ENCODE measurements around the gene KIAA1958.
"Not testable (repeated sequence)": the region's sequence is repeated elsewhere in the genome, so short reads cannot be mapped to it uniquely, and the experiment has no call there.

Gene KIAA1958

GRCh38 chr9:112673221-112673620, 186.6 kb downstream of the KIAA1958 start:
- DNase-seq, result not testable (repeated sequence)

- DNase-seq, result no peak
Measured at GRCh38 chr9:112677040-112677439, 190.4 kb downstream of the KIAA1958 start.

- DNase-seq, result no peak
Measured at GRCh38 chr9:112680731-112681402, 194.2 kb downstream of the KIAA1958 start.

- no peak for DNase-seq
Measured at GRCh38 chr9:112689161-112689740, 202.6 kb downstream of the KIAA1958 start.

- no peak for DNase-seq
Measured at GRCh38 chr9:112694706-112695555, 208.3 kb downstream of the KIAA1958 start.

- DNase-seq, result no peak
Measured at GRCh38 chr9:112696461-112696860, 209.8 kb downstream of the KIAA1958 start.

- no peak for DNase-seq
Measured at GRCh38 chr9:112699230-112699629, 212.6 kb downstream of the KIAA1958 start.

GRCh38 chr9:112700085-112700484, 213.5 kb downstream of the KIAA1958 start:
- DNase-seq, result no peak

- no peak for DNase-seq
Measured at GRCh38 chr9:112703304-112703703, 216.7 kb downstream of the KIAA1958 start.

GRCh38 chr9:112705768-112706427, 219.3 kb downstream of the KIAA1958 start:
- DNase-seq, result peak; percentile 15 to 69

- peak; percentile 13 to 30 for DNase-seq
Measured at GRCh38 chr9:112711050-112711689, 224.5 kb downstream of the KIAA1958 start.

GRCh38 chr9:112712678-112713077, 226.1 kb downstream of the KIAA1958 start:
- no peak for DNase-seq

- peak; percentile 96 to 97 for DNase-seq
Measured at GRCh38 chr9:112717661-112718331, 231.2 kb downstream of the KIAA1958 start, which contains the start of gene INIP. Gene INIP (minus strand): TSS chr9:112718117. CDS start chr9:112716485, 1,632 bp downstream.
